GM12865 (cell line): ENCODE data around the gene TUT4.

Experiments used
- DNase-seq: peaks from one replicate; pipeline ENCODE4 v3.0.0; 2010; ENCODE audit warnings: low read depth
- H3K4me3 ChIP-seq: 2 replicates; pipeline ENCODE4 v1.5.1; 2011; ENCODE audit warnings: mild to moderate bottlenecking, low read depth, low read length, control low read depth
- CTCF ChIP-seq: IDR thresholded peaks from 2 replicates; pipeline ENCODE4 v1.5.1; 2011; ENCODE audit warnings: low read length, control low read depth, low read depth, inconsistent platforms; ENCODE audit not compliant: insufficient read depth; ENCODE audit errors: missing control alignments

Gene TUT4

DNA sequence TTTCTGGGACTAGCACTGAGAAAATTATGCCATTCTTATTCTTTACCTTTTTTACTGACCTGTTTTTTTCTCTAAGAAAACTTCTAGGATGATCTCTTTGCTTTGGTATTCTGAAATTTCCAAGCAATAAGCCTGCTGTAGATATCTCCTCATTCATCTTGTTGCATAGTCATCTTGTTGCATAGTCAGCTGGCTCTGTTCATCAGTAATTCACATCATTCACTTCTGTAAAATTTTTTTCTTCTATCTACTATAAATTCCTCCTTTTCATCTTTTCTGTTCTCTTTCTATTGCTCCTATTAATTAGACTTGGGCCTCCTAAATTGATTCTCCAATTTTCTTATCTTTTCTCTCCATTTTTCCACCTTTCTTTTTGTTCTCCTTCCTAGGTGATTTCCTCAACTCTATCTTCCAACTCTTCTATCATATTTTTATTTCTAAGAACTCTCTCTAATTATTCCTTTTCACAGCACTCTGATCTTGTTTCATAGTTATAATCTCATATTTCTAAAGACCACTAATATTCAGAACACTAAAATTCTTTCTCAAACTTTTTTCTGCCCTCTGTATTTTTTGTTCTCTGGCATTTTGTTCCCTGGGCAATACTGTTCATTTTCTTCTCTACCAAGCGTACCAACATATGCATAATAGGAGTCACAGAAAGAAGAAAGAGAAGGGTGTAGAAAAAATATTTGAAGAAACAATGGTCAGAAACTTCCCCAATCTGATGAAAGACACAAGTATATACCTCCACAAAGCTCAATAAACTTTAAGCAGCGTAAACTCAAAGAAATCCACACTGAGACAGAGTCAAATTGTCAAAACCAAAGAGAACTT, 17.7 kb downstream of the TUT4 start:
- TF ChIP-seq CTCF = no peak
- DNase-seq = no peak
- H3K4me3 ChIP-seq = no peak overlapping the region

- DNase-seq = no peak
- no peak for TF ChIP-seq CTCF
Observed at GRCh38 chr1:52533713-52534112, 19.2 kb downstream of the TUT4 start.

DNA sequence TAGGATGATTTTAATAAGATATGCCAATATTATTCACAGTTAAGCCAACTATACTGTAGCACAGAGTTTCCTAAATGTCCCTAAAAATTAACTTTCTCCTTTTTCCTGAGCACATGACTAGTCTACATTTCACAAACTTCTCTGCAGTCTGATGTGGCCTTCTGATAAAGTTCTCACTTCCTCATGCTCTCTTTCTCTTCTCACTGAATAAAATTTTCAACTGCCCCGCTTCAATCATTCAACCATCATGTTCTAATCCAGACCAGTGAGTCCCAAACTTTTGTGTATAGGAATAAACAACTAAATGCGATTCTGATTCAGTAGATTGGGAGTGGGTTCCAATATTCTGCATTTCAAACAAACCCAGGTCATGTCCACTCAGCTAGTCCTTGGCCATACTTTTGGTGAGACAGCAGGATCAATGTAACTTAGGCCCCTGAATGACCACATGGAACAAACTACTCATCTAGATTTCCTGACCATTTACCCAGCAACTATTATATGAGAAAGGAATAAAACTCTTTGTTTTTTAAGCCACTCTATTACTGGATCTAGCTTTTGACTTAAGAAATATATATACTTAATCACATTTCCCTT, 20.1 kb downstream of the TUT4 start:
- H3K4me3 ChIP-seq = no peak overlapping the region
- TF ChIP-seq CTCF = no peak
- no peak for DNase-seq

More at GRCh38 chr1:52533713-52534112, 19.2 kb downstream of the TUT4 start:
- no peak overlapping the region for H3K4me3 ChIP-seq

GRCh38 chr1:52532247-52532646, 20.6 kb downstream of the TUT4 start:
- H3K4me3 ChIP-seq = peak overlapping the region; percentile 11
- DNase-seq = no peak
- TF ChIP-seq CTCF = no peak

DNA sequence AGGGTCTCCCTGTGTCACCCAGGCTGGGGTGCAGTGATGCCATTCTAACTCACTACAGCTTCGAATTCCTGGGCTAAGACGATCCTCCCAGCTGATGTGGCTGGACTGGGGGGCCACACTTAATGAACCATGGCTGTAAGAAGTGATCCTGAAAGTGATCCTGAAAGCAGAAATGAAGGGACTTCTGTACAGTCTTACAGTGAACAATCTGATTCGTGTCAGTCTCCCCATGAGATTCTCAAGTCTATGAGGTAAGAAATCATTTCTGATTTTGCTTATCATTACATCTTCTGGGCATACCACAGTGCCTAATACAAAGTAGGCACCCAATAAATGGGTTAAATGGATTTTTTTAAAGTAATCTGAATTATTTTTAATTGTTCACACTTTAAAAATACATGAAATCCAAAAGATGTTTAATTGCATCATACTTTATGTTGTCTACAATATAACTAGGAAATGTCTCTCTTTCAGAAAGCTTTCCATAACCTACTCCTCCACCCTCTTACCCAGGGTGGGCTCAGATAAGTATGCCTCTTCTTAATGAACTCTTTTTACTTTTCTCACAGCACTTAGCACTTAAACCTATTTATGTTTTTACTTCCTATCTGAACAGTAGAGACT, 21.5 kb downstream of the TUT4 start:
- no peak overlapping the region for H3K4me3 ChIP-seq
- peak; percentile 47 for DNase-seq
- no peak for TF ChIP-seq CTCF

DNA sequence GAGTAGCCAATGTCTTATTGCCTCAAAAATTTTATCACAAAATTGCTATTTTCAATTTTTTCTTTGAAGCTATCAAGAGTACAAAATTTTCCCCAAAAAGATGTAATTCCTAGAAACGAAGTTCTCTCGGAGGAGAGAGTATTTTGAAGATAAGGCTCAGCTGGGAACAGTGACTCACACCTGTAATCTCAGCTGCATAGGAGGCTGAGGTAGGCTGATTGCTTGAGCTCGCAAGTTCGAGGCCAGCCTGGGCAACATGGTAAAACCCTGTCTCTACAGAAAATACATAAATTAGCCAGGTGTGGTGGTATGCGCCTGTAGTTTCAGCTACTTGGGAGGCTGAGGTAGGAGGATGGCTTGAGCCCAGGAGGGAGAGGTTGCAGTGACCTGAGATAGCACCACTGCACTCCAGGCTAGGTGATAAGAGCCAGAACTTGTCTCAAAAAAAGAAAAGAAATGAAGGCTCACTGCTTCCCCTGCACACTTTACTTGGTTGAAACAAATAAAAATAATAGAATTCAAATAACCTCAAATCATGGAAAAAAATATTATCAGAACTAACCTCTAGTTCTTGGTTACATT, 22.2 kb downstream of the TUT4 start:
- TF ChIP-seq CTCF = no peak
- DNase-seq = no peak
- no peak overlapping the region for H3K4me3 ChIP-seq
